Measurements from ENCODE around the gene VTI1A. TPM values are rescaled to one million over a fixed set of nuclear protein-coding genes. Genes with fewer than 3 reads are reported as not detected.

The VTI1A gene
- total and polyA plus RNA-seq, 2 of the 4 experiments (the other 2 are of a cell fraction) = 9.7 to 24.9 TPM

DNA sequence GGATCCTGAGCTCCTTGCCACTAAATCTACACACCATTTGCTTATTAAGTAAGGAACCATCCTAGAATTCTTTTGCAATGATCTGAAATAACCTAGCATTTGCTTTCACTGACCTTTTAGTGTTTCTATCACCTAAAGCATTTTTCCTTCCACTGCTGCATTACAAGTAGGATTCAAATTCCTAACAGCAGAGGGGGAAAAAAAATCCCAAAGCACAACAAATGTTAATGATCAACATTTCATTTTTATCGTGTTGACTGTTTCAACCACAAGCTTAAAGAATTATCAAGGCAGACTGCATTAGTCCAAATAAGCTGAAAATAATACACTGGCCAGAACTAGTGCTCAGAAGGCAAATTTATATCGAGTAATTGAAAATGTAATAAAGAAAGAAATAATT, 328.4 kb downstream of the VTI1A start:
- Histone ChIP-seq H3K18ac (ENCODE audit: low read depth, low read length) (no peak overlapping the region), H2BK15ac (ENCODE audit: low read depth, low read length) (no peak overlapping the region), H2BK5ac (ENCODE audit: low read depth, low read length, poor library complexity, severe bottlenecking) (no peak overlapping the region), H3K4me2 (ENCODE audit: low read depth, low read length) (no peak overlapping the region), H3K27ac (ENCODE audit: insufficient read depth, low read length) (no peak overlapping the region), H4K5ac (ENCODE audit: low read depth, low read length) (no peak overlapping the region), H3K14ac (replicated peaks; ENCODE audit: low read depth, low read length) (no peak overlapping the region), H2BK120ac (ENCODE audit: low read depth, low read length) (no peak overlapping the region), H3K4ac (ENCODE audit: low read depth, low read length) (no peak overlapping the region), H3K79me1 (ENCODE audit: low read depth in 1 of 2, low read length in 2 of 2) (no peaks in the 10 kb centered on the region), H3K4me3 (ENCODE audit: insufficient read depth, low read depth, low read length) (no peak overlapping the region), H3K9me3 (ENCODE audit: control insufficient read depth, insufficient read depth, low read length) (no peaks in the 10 kb centered on the region), H3K56ac (ENCODE audit: extremely low read depth, insufficient read depth, low read length) (no peak overlapping the region), H4K20me1 (ENCODE audit: insufficient read depth, low read length) (no peaks in the 10 kb centered on the region), H3K9ac (ENCODE audit: low read depth, low read length) (no peak overlapping the region), H4K91ac (ENCODE audit: insufficient read depth, low read depth, low read length) (no peak overlapping the region), H4K8ac (ENCODE audit: low read depth in 2 of 2, low read length in 2 of 2) (no peak overlapping the region), H2AK9ac (replicated peaks; ENCODE audit: low read depth, low read length, poor library complexity) (no peak overlapping the region), H3K23ac (ENCODE audit: low read depth, low read length) (no peak overlapping the region), H2AK5ac (ENCODE audit: low read depth, low read length) (no peak overlapping the region), H3K4me1 (ENCODE audit: control insufficient read depth, insufficient read depth, low read length) (no peaks in the 10 kb centered on the region; the same call in 1 of the 2 replicates), H3K36me3 (ENCODE audit: control insufficient read depth, insufficient read depth, low read length) (no peaks in the 10 kb centered on the region), H3K9me1 (ENCODE audit: insufficient read depth, low read length) (peaks cover 2% of the 10 kb centered on the region; the same call in 1 of the 2 replicates), H2BK20ac (ENCODE audit: low read depth, low read length) (no peak overlapping the region), H3K27me3 (ENCODE audit: control insufficient read depth, insufficient read depth, low read length) (no peaks in the 10 kb centered on the region), H2AFZ (replicated peaks; ENCODE audit: low read length, poor library complexity) (no peak overlapping the region)
- intact Hi-C loops (cut with micrococcal nuclease) = loop anchor here (5.0 kb wide), 1 partner anchor 177 kb away; the partner anchor contains the start of gene TCF7L2
- ChIA-PET CTCF (interaction anchor here (0.5 to 0.8 kb wide), 2 partner anchors 11 to 56 kb away, joined by 3 to 4 read pairs; no protein-coding TSS in a partner anchor), POLR2A (ENCODE audit: unreplicated experiment) (no interaction called here)
- TF ChIP-seq RAD21 (IDR thresholded peaks at IDR 0.05; ENCODE audit: low read length) = peak; percentile 15; the same call in 1 of the 2 replicates
- TF ChIP-seq NFE2L2 (IDR thresholded peaks at IDR 0.05; ENCODE audit: low read depth, low read length) = no peak
- TF ChIP-seq, protein P1, sequence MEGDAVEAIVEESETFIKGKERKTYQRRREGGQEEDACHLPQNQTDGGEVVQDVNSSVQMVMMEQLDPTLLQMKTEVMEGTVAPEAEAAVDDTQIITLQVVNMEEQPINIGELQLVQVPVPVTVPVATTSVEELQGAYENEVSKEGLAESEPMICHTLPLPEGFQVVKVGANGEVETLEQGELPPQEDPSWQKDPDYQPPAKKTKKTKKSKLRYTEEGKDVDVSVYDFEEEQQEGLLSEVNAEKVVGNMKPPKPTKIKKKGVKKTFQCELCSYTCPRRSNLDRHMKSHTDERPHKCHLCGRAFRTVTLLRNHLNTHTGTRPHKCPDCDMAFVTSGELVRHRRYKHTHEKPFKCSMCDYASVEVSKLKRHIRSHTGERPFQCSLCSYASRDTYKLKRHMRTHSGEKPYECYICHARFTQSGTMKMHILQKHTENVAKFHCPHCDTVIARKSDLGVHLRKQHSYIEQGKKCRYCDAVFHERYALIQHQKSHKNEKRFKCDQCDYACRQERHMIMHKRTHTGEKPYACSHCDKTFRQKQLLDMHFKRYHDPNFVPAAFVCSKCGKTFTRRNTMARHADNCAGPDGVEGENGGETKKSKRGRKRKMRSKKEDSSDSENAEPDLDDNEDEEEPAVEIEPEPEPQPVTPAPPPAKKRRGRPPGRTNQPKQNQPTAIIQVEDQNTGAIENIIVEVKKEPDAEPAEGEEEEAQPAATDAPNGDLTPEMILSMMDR (conservative IDR thresholded peaks at IDR 0.05; ENCODE audit: low read depth, low read length) = peak; percentile 43
- no peak for TF ChIP-seq MAZ (IDR thresholded peaks at IDR 0.05; ENCODE audit: borderline replicate concordance, low read depth, low read length)
- TF ChIP-seq, protein P2, sequence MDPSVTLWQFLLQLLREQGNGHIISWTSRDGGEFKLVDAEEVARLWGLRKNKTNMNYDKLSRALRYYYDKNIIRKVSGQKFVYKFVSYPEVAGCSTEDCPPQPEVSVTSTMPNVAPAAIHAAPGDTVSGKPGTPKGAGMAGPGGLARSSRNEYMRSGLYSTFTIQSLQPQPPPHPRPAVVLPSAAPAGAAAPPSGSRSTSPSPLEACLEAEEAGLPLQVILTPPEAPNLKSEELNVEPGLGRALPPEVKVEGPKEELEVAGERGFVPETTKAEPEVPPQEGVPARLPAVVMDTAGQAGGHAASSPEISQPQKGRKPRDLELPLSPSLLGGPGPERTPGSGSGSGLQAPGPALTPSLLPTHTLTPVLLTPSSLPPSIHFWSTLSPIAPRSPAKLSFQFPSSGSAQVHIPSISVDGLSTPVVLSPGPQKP (IDR thresholded peaks at IDR 0.05; ENCODE audit: borderline replicate concordance, low read depth, low read length) = no peak
- no CpG with 5 or more reads among the region's 2 CpGs for WGBS, 2 experiments (ENCODE audit: extremely low coverage in 2 of 2, insufficient read length in 1 of 2)
- in situ Hi-C loops (cut with MboI; ENCODE audit: low sequenced_read_pairs) = no loop called here
- BruUV-seq (replicated peaks) = no TSS peak
- dilution Hi-C loops (cut with HindIII; ENCODE audit: low sequenced_read_pairs, unreplicated experiment) = no loop called here
- DNase-seq (peak; percentile 46), ATAC-seq (ENCODE audit: low read depth) (peak; percentile 62)

Data from IMR-90 (cell line).